ENCODE results near the gene CBX1. TPM values are rescaled to one million over a fixed set of nuclear protein-coding genes. Genes with fewer than 3 reads are reported as not detected.

The CBX1 gene
- polyA plus RNA-seq, 1 experiment, result 20.7 TPM

- ChIA-PET CTCF (interaction anchor here (0.6 to 2.1 kb wide), 6 partner anchors 10 to 98 kb away, joined by 3 to 9 read pairs (median 5); no protein-coding TSS in a partner anchor), POLR2A (interaction anchor here (0.7 kb wide), 1 partner anchor 121 kb away, joined by 3 read pairs; no protein-coding TSS in a partner anchor)
- TF ChIP-seq CTCF (IDR thresholded peaks at IDR 0.05; ENCODE audit: insufficient read depth, low read depth, low read length), result no peak
These were observed 21.8 kb upstream of the CBX1 start for GRCh38 chr17:48123111-48123510.

GRCh38 chr17:48122665-48123045 lies 21.4 kb upstream of the CBX1 start:
- ChIA-PET CTCF (interaction anchor here (0.6 to 2.1 kb wide), 4 partner anchors 10 to 96 kb away, joined by 3 to 9 read pairs (median 6); no protein-coding TSS in a partner anchor), POLR2A (interaction anchor here (0.7 kb wide), 1 partner anchor 120 kb away, joined by 3 read pairs; no protein-coding TSS in a partner anchor)

More at GRCh38 chr17:48123111-48123510, 21.8 kb upstream of the CBX1 start:
- DNase-seq (ENCODE audit: low read depth), result no peak
- Histone ChIP-seq H3K4me3 (ENCODE audit: low read depth, low read length) (no peak overlapping the region), H3K27me3 (ENCODE audit: control insufficient read depth, insufficient read depth, low read length) (no peaks in the 10 kb centered on the region), H3K36me3 (ENCODE audit: control insufficient read depth, insufficient read depth, low read length) (peaks cover 10% of the 10 kb centered on the region)

GRCh38 chr17:48121923-48122664 lies 20.8 kb upstream of the CBX1 start:
- POLR2A ChIA-PET, result interaction anchor here (0.7 kb wide), 1 partner anchor 120 kb away, joined by 3 read pairs; no protein-coding TSS in a partner anchor
- no peak for DNase-seq (ENCODE audit: low read depth)
- TF ChIP-seq CTCF (IDR thresholded peaks at IDR 0.05; ENCODE audit: insufficient read depth, low read depth, low read length), result no peak
- no peaks in the 10 kb centered on the region for H3K27me3 ChIP-seq (ENCODE audit: control insufficient read depth, insufficient read depth, low read length)
- CTCF ChIA-PET, result interaction anchor here (0.9 to 1.5 kb wide), 3 partner anchors 10 to 144 kb away, joined by 3 to 7 read pairs (median 3); no protein-coding TSS in a partner anchor
- peaks cover 10% of the 10 kb centered on the region for H3K36me3 ChIP-seq (ENCODE audit: control insufficient read depth, insufficient read depth, low read length)
- no peak overlapping the region for H3K4me3 ChIP-seq (ENCODE audit: low read depth, low read length)

More at GRCh38 chr17:48122665-48123045, 21.4 kb upstream of the CBX1 start:
- no peak for DNase-seq (ENCODE audit: low read depth)
- H3K27me3 ChIP-seq (ENCODE audit: control insufficient read depth, insufficient read depth, low read length), result no peaks in the 10 kb centered on the region
- H3K36me3 ChIP-seq (ENCODE audit: control insufficient read depth, insufficient read depth, low read length), result peaks cover 10% of the 10 kb centered on the region
- TF ChIP-seq CTCF (IDR thresholded peaks at IDR 0.05; ENCODE audit: insufficient read depth, low read depth, low read length), result no peak
- no peak overlapping the region for H3K4me3 ChIP-seq (ENCODE audit: low read depth, low read length)

GRCh38 chr17:48113201-48113676 lies 12.0 kb upstream of the CBX1 start:
- CTCF ChIA-PET, result interaction anchor here (0.8 to 0.9 kb wide), 2 partner anchors 32 to 87 kb away, joined by 3 read pairs; no protein-coding TSS in a partner anchor
- POLR2A ChIA-PET, result no interaction called here

More at GRCh38 chr17:48113201-48113676, 12.0 kb upstream of the CBX1 start:
- TF ChIP-seq CTCF (IDR thresholded peaks at IDR 0.05; ENCODE audit: insufficient read depth, low read depth, low read length), result no peak
- no peaks in the 10 kb centered on the region for H3K27me3 ChIP-seq (ENCODE audit: control insufficient read depth, insufficient read depth, low read length)
- H3K4me3 ChIP-seq (ENCODE audit: low read depth, low read length), result no peak overlapping the region
- no peak for DNase-seq (ENCODE audit: low read depth)
- H3K36me3 ChIP-seq (ENCODE audit: control insufficient read depth, insufficient read depth, low read length), result peaks cover 7% of the 10 kb centered on the region
